ENCODE results near the gene LIN28B.
A peak's percentile ranks its signal among the peaks of the same experiment; 100 is the strongest.
"Not testable (repeated sequence)": the region's sequence is repeated elsewhere in the genome, so short reads cannot be mapped to it uniquely, and the experiment has no call there.

Gene LIN28B

DNA sequence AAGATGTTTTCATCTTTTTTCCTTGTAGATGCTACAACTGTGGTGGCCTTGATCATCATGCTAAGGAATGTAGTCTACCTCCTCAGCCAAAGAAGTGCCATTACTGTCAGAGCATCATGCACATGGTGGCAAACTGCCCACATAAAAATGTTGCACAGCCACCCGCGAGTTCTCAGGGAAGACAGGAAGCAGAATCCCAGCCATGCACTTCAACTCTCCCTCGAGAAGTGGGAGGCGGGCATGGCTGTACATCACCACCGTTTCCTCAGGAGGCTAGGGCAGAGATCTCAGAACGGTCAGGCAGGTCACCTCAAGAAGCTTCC, 121.4 kb downstream of the LIN28B start:
- DNase-seq = no peak
- H3K4me1 ChIP-seq = peaks cover 19% of the 10 kb centered on the region
- peaks cover 31% of the 10 kb centered on the region for H3K36me3 ChIP-seq
- H3K27me3 ChIP-seq = no peaks in the 10 kb centered on the region
- no peak overlapping the region for H3K4me3 ChIP-seq (ENCODE audit: low read depth, low read length)
- TF ChIP-seq CTCF (IDR thresholded peaks at IDR 0.05; ENCODE audit: low read depth, low read length) = no peak
- no peaks in the 10 kb centered on the region for H3K9me3 ChIP-seq

- no peak for DNase-seq
- Histone ChIP-seq H3K4me1 (peaks cover 14% of the 10 kb centered on the region), H3K36me3 (peaks cover 31% of the 10 kb centered on the region), H3K9me3 (no peaks in the 10 kb centered on the region), H3K4me3 (ENCODE audit: low read depth, low read length) (no peak overlapping the region), H3K27me3 (no peaks in the 10 kb centered on the region)
- TF ChIP-seq CTCF (IDR thresholded peaks at IDR 0.05; ENCODE audit: low read depth, low read length) = no peak
These were observed 123.4 kb downstream of the LIN28B start for GRCh38 chr6:105080279-105080678.

GRCh38 chr6:105081662-105082061, 124.8 kb downstream of the LIN28B start:
- not testable (repeated sequence) for DNase-seq; H3K9me3 ChIP-seq; H3K4me3 ChIP-seq (ENCODE audit: low read depth, low read length); H3K27me3 ChIP-seq
- Histone ChIP-seq H3K4me1 (peaks cover 13% of the 10 kb centered on the region), H3K36me3 (peaks cover 31% of the 10 kb centered on the region)

DNA sequence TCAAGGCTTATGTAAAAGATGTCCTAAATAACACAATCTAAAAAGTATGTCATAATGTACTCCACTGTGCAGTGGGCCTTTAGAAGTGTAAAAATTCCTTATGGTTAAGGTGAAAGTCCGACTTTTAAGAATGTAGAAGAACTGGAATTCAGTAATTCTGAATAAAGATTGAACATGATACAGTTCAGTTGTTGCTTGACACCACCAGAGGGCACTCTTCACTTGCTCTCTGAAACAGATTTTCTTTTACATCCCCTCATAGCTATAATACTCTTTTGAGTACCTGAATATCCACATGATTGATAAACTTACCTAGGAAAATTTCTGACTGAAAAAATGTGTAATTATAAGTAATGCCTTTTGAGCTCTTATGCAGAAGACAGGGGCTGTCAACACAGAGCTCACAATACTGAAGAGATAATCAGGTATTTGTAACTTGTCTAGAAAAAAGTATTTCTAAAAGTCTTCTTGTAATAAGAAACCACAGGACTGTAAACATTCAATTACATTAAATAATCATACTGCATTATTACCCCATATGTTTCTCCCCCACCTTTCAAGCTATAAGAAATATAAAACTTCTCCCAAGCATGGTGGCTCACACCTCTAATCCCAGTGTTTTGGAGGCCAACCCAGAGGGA, 130.8 kb downstream of the LIN28B start:
- Histone ChIP-seq H3K9me3 (no peaks in the 10 kb centered on the region), H3K27me3 (no peaks in the 10 kb centered on the region), H3K4me1 (no peaks in the 10 kb centered on the region), H3K36me3 (no peaks in the 10 kb centered on the region; the same call in 1 of the 2 replicates), H3K4me3 (ENCODE audit: low read depth, low read length) (no peak overlapping the region)
- TF ChIP-seq CTCF (IDR thresholded peaks at IDR 0.05; ENCODE audit: low read depth, low read length) = peak; percentile 90
- peak; percentile 40 for DNase-seq

DNA sequence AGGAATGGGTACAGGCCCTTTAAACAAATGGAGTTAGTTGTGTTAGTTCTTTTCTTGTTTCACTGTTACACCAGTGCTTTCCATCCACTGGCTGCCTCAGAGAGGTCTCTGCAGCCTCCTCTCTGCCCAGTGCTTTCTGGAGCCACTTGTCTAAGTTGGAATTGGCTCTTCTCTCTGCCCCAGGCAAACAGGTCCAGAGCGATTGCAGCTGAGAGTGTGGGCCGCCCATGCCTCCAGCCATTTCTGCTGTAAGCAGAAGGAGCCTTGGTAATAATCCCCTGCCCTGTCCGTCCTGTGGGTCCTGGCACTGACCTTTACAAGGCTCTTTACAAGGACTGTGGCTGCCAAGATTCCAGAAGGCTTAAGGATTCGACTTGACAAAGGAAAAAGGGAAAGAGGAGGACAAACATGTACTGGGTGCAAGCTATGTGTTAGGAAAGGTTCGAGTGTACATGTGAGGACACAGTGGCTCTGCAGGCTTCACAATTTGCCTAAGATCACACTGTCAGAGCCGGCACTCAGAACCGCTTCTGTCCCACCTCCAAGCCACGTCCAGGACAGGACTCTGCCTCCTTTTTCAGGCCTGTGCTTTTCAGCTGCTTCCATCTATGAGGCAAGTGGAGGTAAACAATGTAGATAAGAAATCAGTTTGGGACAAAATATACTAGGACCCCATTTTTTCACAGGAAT, 134.4 kb downstream of the LIN28B start:
- H3K4me1 ChIP-seq = no peaks in the 10 kb centered on the region
- no peak for DNase-seq
- no peak overlapping the region for H3K4me3 ChIP-seq (ENCODE audit: low read depth, low read length)
- no peaks in the 10 kb centered on the region for H3K9me3 ChIP-seq
- no peak for TF ChIP-seq CTCF (IDR thresholded peaks at IDR 0.05; ENCODE audit: low read depth, low read length)
- no peaks in the 10 kb centered on the region for H3K36me3 ChIP-seq
- H3K27me3 ChIP-seq = no peaks in the 10 kb centered on the region

DNA sequence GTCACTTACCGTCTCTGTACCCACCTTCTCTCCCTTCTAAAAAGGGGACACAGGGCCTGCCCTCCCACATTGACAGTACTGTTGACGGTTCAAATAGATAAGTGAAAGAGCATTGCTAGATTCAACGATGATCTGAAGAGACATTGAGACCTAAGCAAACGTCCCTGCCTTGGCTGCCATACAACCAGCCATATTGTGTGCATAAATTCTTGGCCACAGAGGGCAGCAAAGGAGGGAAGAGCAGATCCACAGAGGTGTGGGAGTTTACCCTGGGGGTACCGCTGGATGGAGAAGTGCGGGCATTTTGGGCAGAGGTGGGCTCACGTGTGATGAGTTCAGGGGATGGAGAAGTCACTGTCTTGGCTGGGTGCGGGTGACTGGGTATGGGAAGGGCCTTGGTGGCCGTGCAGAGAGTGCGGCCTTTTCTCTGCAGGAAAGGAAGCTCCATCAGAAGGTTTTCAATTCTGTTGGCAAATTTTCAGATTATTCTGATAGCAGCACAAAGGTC, 137.3 kb downstream of the LIN28B start:
- no peak for DNase-seq
- TF ChIP-seq CTCF (IDR thresholded peaks at IDR 0.05; ENCODE audit: low read depth, low read length) = peak; percentile 34
- Histone ChIP-seq H3K36me3 (no peaks in the 10 kb centered on the region), H3K4me3 (ENCODE audit: low read depth, low read length) (no peak overlapping the region), H3K27me3 (no peaks in the 10 kb centered on the region), H3K9me3 (no peaks in the 10 kb centered on the region), H3K4me1 (no peaks in the 10 kb centered on the region)

Measured in BE2C (cell line).